ENCODE data around the gene CA5B. TPM values are rescaled to one million over a fixed set of nuclear protein-coding genes. Genes with fewer than 3 reads are reported as not detected.

Gene CA5B
- total RNA-seq, 1 experiment from 2014 or later = 15.3 TPM

DNA sequence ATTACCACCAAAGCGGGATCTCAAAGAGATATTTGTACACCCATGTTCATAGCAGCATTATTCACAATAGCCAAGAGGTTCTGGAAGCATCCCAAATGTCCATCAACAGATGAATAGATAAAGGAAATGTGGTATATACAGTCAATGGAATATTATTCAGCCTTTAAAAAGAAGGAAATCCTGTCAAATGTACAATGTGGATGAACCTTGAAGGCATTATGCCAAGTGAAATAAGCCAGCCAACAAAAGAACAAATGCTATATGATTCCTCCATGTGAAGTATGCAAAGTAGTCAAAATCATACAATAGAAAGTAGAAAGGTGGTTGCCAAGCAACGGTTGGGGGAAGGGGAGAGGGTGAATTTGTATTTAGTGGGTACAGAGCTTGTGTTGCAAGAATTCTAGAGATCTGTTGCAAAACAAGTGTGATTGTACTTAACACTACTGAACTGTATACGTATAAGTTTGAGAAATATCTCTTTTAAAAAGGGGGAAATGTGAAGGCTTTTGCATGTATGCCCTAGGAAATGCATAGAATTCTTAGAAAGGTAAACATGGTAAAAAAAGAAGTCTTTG is 47.2 kb downstream of the CA5B start:
- H3K4me3 Mint-ChIP-seq (ENCODE audit: unreplicated experiment) = no peak overlapping the region
- CTCF ChIA-PET = interaction anchor here (0.7 to 0.8 kb wide), 2 partner anchors 103 to 1509 kb away, joined by 3 to 4 read pairs; no protein-coding TSS in a partner anchor
- BruUV-seq (replicated peaks) = no TSS peak
- no peaks in the 10 kb centered on the region for H3K27me3 Mint-ChIP-seq (ENCODE audit: insufficient read depth, unreplicated experiment)
- no peak overlapping the region for H3K27ac Mint-ChIP-seq (ENCODE audit: low read depth, unreplicated experiment)
- POLR2A ChIA-PET = no interaction called here
- H3K4me1 Mint-ChIP-seq (ENCODE audit: insufficient read depth, unreplicated experiment) = no peaks in the 10 kb centered on the region
- no peaks in the 10 kb centered on the region for H3K9me3 Mint-ChIP-seq (ENCODE audit: unreplicated experiment)
- DNase-seq (ENCODE audit: unreplicated experiment) = peak; percentile 11
- intact Hi-C loops (cut with micrococcal nuclease) = no loop called here
- peaks cover 15% of the 10 kb centered on the region for H3K36me3 Mint-ChIP-seq (ENCODE audit: insufficient read depth, unreplicated experiment)
- TF ChIP-seq CTCF (IDR thresholded peaks at IDR 0.05; ENCODE audit: unreplicated experiment) = no peak

- no peak for DNase-seq (ENCODE audit: unreplicated experiment)
- intact Hi-C loops (cut with micrococcal nuclease) = no loop called here
- H3K36me3 Mint-ChIP-seq (ENCODE audit: insufficient read depth, unreplicated experiment) = peaks cover 6% of the 10 kb centered on the region
- BruUV-seq (replicated peaks) = no TSS peak
- no peaks in the 10 kb centered on the region for H3K9me3 Mint-ChIP-seq (ENCODE audit: unreplicated experiment)
- TF ChIP-seq CTCF (IDR thresholded peaks at IDR 0.05; ENCODE audit: unreplicated experiment) = no peak
- no peaks in the 10 kb centered on the region for H3K4me1 Mint-ChIP-seq (ENCODE audit: insufficient read depth, unreplicated experiment)
- CTCF ChIA-PET = no interaction called here
- no peak overlapping the region for H3K27ac Mint-ChIP-seq (ENCODE audit: low read depth, unreplicated experiment)
- POLR2A ChIA-PET = no interaction called here
- H3K27me3 Mint-ChIP-seq (ENCODE audit: insufficient read depth, unreplicated experiment) = no peaks in the 10 kb centered on the region
- H3K4me3 Mint-ChIP-seq (ENCODE audit: unreplicated experiment) = no peak overlapping the region
Measured at GRCh38 chrX:15786915-15787314, 48.8 kb downstream of the CA5B start.

DNA sequence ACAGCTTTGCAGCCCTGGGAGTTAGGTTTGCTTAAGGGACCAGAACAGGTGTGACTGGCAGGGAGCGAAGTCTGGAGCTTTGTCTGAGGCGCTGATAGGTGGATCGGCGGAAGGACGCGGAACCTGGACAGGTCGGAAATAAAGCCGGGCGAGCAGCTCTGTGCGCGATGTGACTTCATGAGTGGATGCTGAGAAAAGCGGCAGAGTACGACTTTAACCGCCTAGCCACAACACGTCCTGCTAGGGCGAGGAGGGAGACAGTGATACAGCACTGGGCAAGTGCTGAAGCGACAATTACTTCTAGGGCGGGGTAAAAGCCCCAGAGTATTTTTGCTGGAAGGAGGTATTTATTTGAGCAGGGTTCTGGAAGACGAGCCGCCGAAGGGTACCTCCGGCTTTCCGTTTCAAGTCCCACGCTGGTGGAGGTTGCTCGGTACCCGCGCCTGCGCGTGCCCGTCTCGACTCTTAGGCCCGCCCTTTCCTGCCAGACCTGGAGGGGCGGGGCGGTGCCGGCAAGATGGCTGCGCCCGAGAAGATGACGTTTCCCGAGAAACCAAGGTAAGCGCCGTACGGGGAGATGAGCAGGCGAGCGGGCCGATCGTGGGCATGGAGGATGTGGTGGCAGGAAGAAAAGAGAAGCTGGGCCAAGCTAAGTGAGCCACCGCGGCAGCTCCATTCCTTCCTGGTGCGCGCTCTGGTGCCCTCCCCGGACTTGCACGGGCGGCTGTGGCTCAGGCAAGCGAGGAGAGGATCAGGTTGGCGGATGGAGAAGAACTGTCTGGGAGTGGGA is 52.1 kb downstream of the CA5B start, which contains the start of gene ZRSR2:
TSS of gene ZRSR2 (plus strand) at position 506 of the 790 bp plus-strand sequence. CDS start at position 518, 12 bp downstream.
- no peak within 1 kb of the TSS for H3K4me3 Mint-ChIP-seq (ENCODE audit: unreplicated experiment)
- H3K9me3 Mint-ChIP-seq (ENCODE audit: unreplicated experiment) = no peaks in the 10 kb centered on the region
- no peak within 1 kb of the TSS for H3K27ac Mint-ChIP-seq (ENCODE audit: low read depth, unreplicated experiment)
- TF ChIP-seq CTCF (IDR thresholded peaks at IDR 0.05; ENCODE audit: unreplicated experiment) = no peak
- H3K4me1 Mint-ChIP-seq (ENCODE audit: insufficient read depth, unreplicated experiment) = no peaks in the 10 kb centered on the region
- no TSS peak for BruUV-seq (replicated peaks)
- ChIA-PET POLR2A (interaction anchor here (0.6 to 3.0 kb wide), 15 partner anchors 10 to 929 kb away, joined by 3 to 20 read pairs (median 4); partner anchors contain the start of genes AP1S2, PIR and SYAP1), CTCF (interaction anchor here (0.6 to 2.2 kb wide), 7 partner anchors 9 to 225 kb away, joined by 3 to 5 read pairs (median 3); no protein-coding TSS in a partner anchor)
- no peaks in the 10 kb centered on the region for H3K36me3 Mint-ChIP-seq (ENCODE audit: insufficient read depth, unreplicated experiment)
- H3K27me3 Mint-ChIP-seq (ENCODE audit: insufficient read depth, unreplicated experiment) = no peaks in the 10 kb centered on the region
- intact Hi-C loops (cut with micrococcal nuclease) = loop anchor here (2.0 to 5.0 kb wide), 2 partner anchors 62 to 103 kb away; partner anchors contain the start of gene AP1S2
- peak; percentile 84 for DNase-seq (ENCODE audit: unreplicated experiment)

- Mint-ChIP-seq H3K36me3 (ENCODE audit: insufficient read depth, unreplicated experiment) (peaks cover 1% of the 10 kb centered on the region), H3K9me3 (ENCODE audit: unreplicated experiment) (no peaks in the 10 kb centered on the region), H3K27me3 (ENCODE audit: insufficient read depth, unreplicated experiment) (no peaks in the 10 kb centered on the region), H3K27ac (ENCODE audit: low read depth, unreplicated experiment) (no peak overlapping the region), H3K4me3 (ENCODE audit: unreplicated experiment) (no peak overlapping the region), H3K4me1 (ENCODE audit: insufficient read depth, unreplicated experiment) (no peaks in the 10 kb centered on the region)
- intact Hi-C loops (cut with micrococcal nuclease) = loop anchor here (2.0 to 5.0 kb wide), 2 partner anchors 61 to 104 kb away; partner anchors contain the start of gene AP1S2
- CTCF ChIA-PET = interaction anchor here (0.6 to 1.5 kb wide), 6 partner anchors 8 to 223 kb away, joined by 3 to 5 read pairs (median 3); no protein-coding TSS in a partner anchor
- no peak for TF ChIP-seq CTCF (IDR thresholded peaks at IDR 0.05; ENCODE audit: unreplicated experiment)
- DNase-seq (ENCODE audit: unreplicated experiment) = no peak
- POLR2A ChIA-PET = interaction anchor here (0.6 to 3.0 kb wide), 10 partner anchors 9 to 928 kb away, joined by 3 to 20 read pairs (median 4); partner anchors contain the start of genes AP1S2 and SYAP1
- BruUV-seq (replicated peaks) = TSS peak; percentile 71
Measured at GRCh38 chrX:15790769-15791290, 52.8 kb downstream of the CA5B start.

All from MCF 10A (cell line).